H1 (cell line): ENCODE results near the gene CYP4V2. TPM values are rescaled to one million over a fixed set of nuclear protein-coding genes. Genes with fewer than 3 reads are reported as not detected.

Experiments used
- HDAC2 ChIP-seq, 2 experiments: fragments of 300-600 bp in 1 of 2; sonication (generic) in 1 of 2; IDR thresholded peaks; 2 replicates each; pipeline ENCODE4 v1.6.1; 2011 to 2012; ENCODE audit warnings: low read depth in 2 of 2, low read length in 2 of 2, mild to moderate bottlenecking in 2 of 2, moderate library complexity in 2 of 2, borderline replicate concordance in 1 of 2, inconsistent platforms in 1 of 2
- polyA plus RNA-seq, 7 experiments: library from polyadenylated mRNA; depleted of rRNA in 3 of 7; stranded (reverse) in 5 of 7; unstranded in 2 of 7; fragments of >200 nt in 5 of 7; fragments of 200-250 nt in 2 of 7; gene quantifications; 1 replicate in 5 of 7; 2 replicates in 1 of 7; 4 replicates in 1 of 7; pipeline versions ENCODE4 v1.2.1 to v1.2.3, GENCODE V29; 2011 to 2013; ENCODE audit warnings: missing spikeins in 2 of 7, mixed read lengths in 2 of 7
- total RNA-seq: library from RNA; stranded (reverse); fragmentation: NEBNext Ultra II Directional; extraction: Animal tissue kit (Norgen Biotek cat#: 25700); gene quantifications from 2 replicates; pipeline ENCODE4 v1.2.1, GENCODE V29; 2021

The CYP4V2 gene
- total and polyA plus RNA-seq, 2 of the 8 experiments (the other 6 are each of a cell fraction or from before 2014, with no cell fraction given): 0.65 to 1.0 TPM

- TF ChIP-seq HDAC2 (IDR thresholded peaks at IDR 0.05; ENCODE audit: borderline replicate concordance in 1 of 2, low read depth in 2 of 2, low read length in 2 of 2): 0 out of 4 replicates have a peak, but pooled peaks of 1 of the 2 experiments have one; percentile 12
Measured at GRCh38 chr4:186190581-186191199, 677 bp upstream of the CYP4V2 start (continued).
